Liver (tissue), 9 donors: ENCODE measurements around the gene FBXL2. TPM values are rescaled to one million over a fixed set of nuclear protein-coding genes. Genes with fewer than 3 reads are reported as not detected.

Experiments used
- DNase-seq: peaks from one replicate; pipeline ENCODE4 v3.0.0-alpha.2; 2017; ENCODE audit warnings: low spot score
- H3K27ac ChIP-seq, 2 donors: one replicate each; pipeline ENCODE4 v1.7.0; 2013; ENCODE audit warnings: inconsistent platforms in 2 of 2, low read length in 2 of 2, control low read depth in 1 of 2, low read depth in 1 of 2, mild to moderate bottlenecking in 1 of 2
- H3K27me3 ChIP-seq, 4 donors: one replicate each; pipeline versions ENCODE4 v1.6.1 to v1.7.0; 2013; ENCODE audit warnings: low read length in 3 of 4, inconsistent platforms in 1 of 4, mild to moderate bottlenecking in 1 of 4, moderate library complexity in 1 of 4; ENCODE audit not compliant: control insufficient read depth in 4 of 4, insufficient read depth in 4 of 4
- H3K36me3 ChIP-seq, 4 donors: one replicate each; pipeline versions ENCODE4 v1.6.1 to v1.7.0; 2013; ENCODE audit warnings: low read length in 3 of 4, mild to moderate bottlenecking in 3 of 4, low read depth in 1 of 4, moderate library complexity in 1 of 4; ENCODE audit not compliant: control insufficient read depth in 4 of 4, insufficient read depth in 3 of 4
- H3K4me1 ChIP-seq, 4 donors: one replicate each; pipeline versions ENCODE4 v1.6.1 to v1.7.0; 2013; ENCODE audit warnings: low read length in 3 of 4, mild to moderate bottlenecking in 3 of 4, moderate library complexity in 1 of 4; ENCODE audit not compliant: control insufficient read depth in 4 of 4, insufficient read depth in 4 of 4
- H3K4me3 ChIP-seq, 3 donors: one replicate each; pipeline versions ENCODE4 v1.6.1 to v1.7.0; 2013; ENCODE audit warnings: low read length in 3 of 3, control low read depth in 1 of 3, low read depth in 1 of 3, mild to moderate bottlenecking in 1 of 3
- H3K9ac ChIP-seq, 2 donors: one replicate each; pipeline ENCODE4 v1.7.0; 2013; ENCODE audit warnings: low read length in 2 of 2, mild to moderate bottlenecking in 2 of 2, moderate library complexity in 2 of 2, control low read depth in 1 of 2, low read depth in 1 of 2
- H3K9me3 ChIP-seq, 4 donors: one replicate each; pipeline versions ENCODE4 v1.6.1 to v1.7.0; 2013; ENCODE audit warnings: low read length in 3 of 4; ENCODE audit not compliant: control insufficient read depth in 4 of 4
- EGR1 ChIP-seq, 2 donors: IDR thresholded peaks; 2 replicates each; pipeline ENCODE4 v1.6.1; 2016 to 2018; ENCODE audit warnings: antibody characterized with exemption in 2 of 2, low read depth in 2 of 2
- FOXA1 ChIP-seq: IDR thresholded peaks from 2 replicates; pipeline ENCODE4 v1.6.1; 2016; ENCODE audit warnings: antibody characterized with exemption
- FOXA2 ChIP-seq: IDR thresholded peaks from 2 replicates; pipeline ENCODE4 v1.6.1; 2016; ENCODE audit warnings: antibody characterized with exemption
- GABPA ChIP-seq, 2 donors: IDR thresholded peaks in 1 of 2; conservative IDR thresholded peaks in 1 of 2; 2 replicates each; pipeline ENCODE4 v1.6.1; 2016; ENCODE audit warnings: antibody characterized with exemption in 2 of 2, mild to moderate bottlenecking in 1 of 2, moderate library complexity in 1 of 2
- HNF4A ChIP-seq, 2 donors: conservative IDR thresholded peaks; 2 replicates each; pipeline ENCODE4 v1.6.1; 2016; ENCODE audit warnings: antibody characterized with exemption in 2 of 2, mild to moderate bottlenecking in 2 of 2
- HNF4G ChIP-seq: IDR thresholded peaks from 2 replicates; pipeline ENCODE4 v1.6.1; 2016; ENCODE audit warnings: antibody characterized with exemption
- JUND ChIP-seq, 2 donors: IDR thresholded peaks; 2 replicates each; pipeline ENCODE4 v1.6.1; 2016; ENCODE audit warnings: antibody characterized with exemption in 2 of 2
- NR2F2 ChIP-seq: IDR thresholded peaks from 2 replicates; pipeline ENCODE4 v1.6.1; 2016; ENCODE audit warnings: antibody characterized with exemption
- RXRA ChIP-seq, 2 donors: IDR thresholded peaks; 2 replicates each; pipeline ENCODE4 v1.6.1; 2017 to 2018; ENCODE audit warnings: antibody characterized with exemption in 2 of 2, mild to moderate bottlenecking in 1 of 2
- SP1 ChIP-seq: IDR thresholded peaks from 2 replicates; pipeline ENCODE4 v1.6.1; 2018; ENCODE audit warnings: antibody characterized with exemption, mild to moderate bottlenecking
- TAF1 ChIP-seq: conservative IDR thresholded peaks from 2 replicates; pipeline ENCODE4 v1.6.1; 2016; ENCODE audit warnings: antibody characterized with exemption, mild to moderate bottlenecking
- YY1 ChIP-seq: IDR thresholded peaks from 2 replicates; pipeline ENCODE4 v1.6.1; 2016; ENCODE audit warnings: antibody characterized with exemption, mild to moderate bottlenecking
- WGBS: extraction: QIAGEN DNeasy Blood & Tissue Kit; methylation state at CpG from one replicate; pipeline ENCODE4 v1.1.7; 2013; 5-methylcytosine and 5-hydroxymethylcytosine counted together
- polyA plus RNA-seq, 2 donors: library from polyadenylated mRNA; stranded (reverse) in 1 of 2; unstranded in 1 of 2; fragments of 200-250 nt in 1 of 2; fragments of >200 nt in 1 of 2; fragmentation: Nextera tagmentation in 1 of 2; extraction: Ambion mirVana in 1 of 2; gene quantifications; one replicate each; pipeline versions ENCODE4 v1.2.1 to v1.2.3, GENCODE V29; 2013 to 2015
- total RNA-seq, 2 donors: library from RNA; depleted of rRNA; stranded (reverse); fragments of >200 nt; gene quantifications; one replicate each; pipeline ENCODE4 v1.2.3, GENCODE V29; 2014
- TF ChIP-seq, protein P1 (sequence below): IDR thresholded peaks from 2 replicates; pipeline ENCODE4 v1.6.1; 2016; ENCODE audit warnings: antibody characterized with exemption
- TF ChIP-seq, protein P2 (sequence below): IDR thresholded peaks from 2 replicates; pipeline ENCODE4 v1.6.1; 2016; ENCODE audit warnings: antibody characterized with exemption
- TF ChIP-seq, protein P3 (sequence below): IDR thresholded peaks from 2 replicates; pipeline ENCODE4 v1.6.1; 2016; ENCODE audit warnings: antibody characterized with exemption, mild to moderate bottlenecking
- TF ChIP-seq, protein P4 (sequence below): IDR thresholded peaks from 2 replicates; pipeline ENCODE4 v1.6.1; 2016; ENCODE audit warnings: antibody characterized with exemption
- TF ChIP-seq, protein P5 (sequence below): fragments of 150-350 bp; IDR thresholded peaks from 2 replicates; pipeline ENCODE4 v1.5.1; 2017; ENCODE audit warnings: improper control_type of control experiment, low read depth, low read length; ENCODE audit not compliant: missing input control
- donor health status: healthy.
- donor health status: healthy.
- donor health status: healthy.
- donor health status: healthy.
- donor health status: healthy.

FBXL2 gene
- total and polyA plus RNA-seq, 4 donors: 0.24 to 1.3 (median 0.81) TPM

DNA sequence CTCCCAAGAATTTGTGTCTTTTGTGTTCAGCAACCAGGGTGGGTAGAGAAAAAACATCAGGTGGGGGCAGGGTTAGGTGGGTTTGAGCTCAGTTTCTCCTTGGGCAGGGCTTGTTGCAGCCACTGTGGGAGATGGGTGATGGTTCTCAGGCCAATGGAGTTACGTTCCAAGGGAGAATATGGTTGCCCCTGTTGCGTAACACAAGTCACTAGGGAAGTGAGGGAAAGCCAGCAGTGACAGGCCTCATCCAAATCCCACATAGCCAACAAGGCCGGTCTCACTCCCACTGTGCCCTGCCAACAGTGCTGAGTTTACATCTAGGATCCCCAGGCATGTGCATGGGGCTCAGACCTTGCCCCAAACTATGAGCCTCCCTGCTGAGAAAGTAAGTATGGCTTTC lies 7.9 kb upstream of the FBXL2 start:
- WGBS: 90% methylated on average over 3 of the region's 3 CpGs
- H3K9ac ChIP-seq: no peak overlapping the region
- H3K4me3 ChIP-seq: no peak overlapping the region
- H3K27ac ChIP-seq: no peak overlapping the region
- peaks cover 0 to 7% (median 1%) of the 10 kb centered on the region in 4 donors for H3K9me3 ChIP-seq
- no peaks in the 10 kb centered on the region for H3K4me1 ChIP-seq
- no peak for DNase-seq
- H3K36me3 ChIP-seq: no peaks in the 10 kb centered on the region
- no peak for TF ChIP-seq FOXA2
- TF ChIP-seq, protein P1, sequence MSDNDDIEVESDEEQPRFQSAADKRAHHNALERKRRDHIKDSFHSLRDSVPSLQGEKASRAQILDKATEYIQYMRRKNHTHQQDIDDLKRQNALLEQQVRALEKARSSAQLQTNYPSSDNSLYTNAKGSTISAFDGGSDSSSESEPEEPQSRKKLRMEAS: no peak
- TF ChIP-seq EGR1 (IDR thresholded peaks at IDR 0.05; ENCODE audit: low read depth in 2 of 2): no peak
- TF ChIP-seq, protein P2, sequence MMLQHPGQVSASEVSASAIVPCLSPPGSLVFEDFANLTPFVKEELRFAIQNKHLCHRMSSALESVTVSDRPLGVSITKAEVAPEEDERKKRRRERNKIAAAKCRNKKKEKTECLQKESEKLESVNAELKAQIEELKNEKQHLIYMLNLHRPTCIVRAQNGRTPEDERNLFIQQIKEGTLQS: no peak
- TF ChIP-seq GABPA (IDR thresholded peaks at IDR 0.05 in 1 of 2, conservative IDR thresholded peaks at IDR 0.05 in 1 of 2): no peak
- TF ChIP-seq TAF1: no peak
- H3K27me3 ChIP-seq: no peaks in the 10 kb centered on the region

DNA sequence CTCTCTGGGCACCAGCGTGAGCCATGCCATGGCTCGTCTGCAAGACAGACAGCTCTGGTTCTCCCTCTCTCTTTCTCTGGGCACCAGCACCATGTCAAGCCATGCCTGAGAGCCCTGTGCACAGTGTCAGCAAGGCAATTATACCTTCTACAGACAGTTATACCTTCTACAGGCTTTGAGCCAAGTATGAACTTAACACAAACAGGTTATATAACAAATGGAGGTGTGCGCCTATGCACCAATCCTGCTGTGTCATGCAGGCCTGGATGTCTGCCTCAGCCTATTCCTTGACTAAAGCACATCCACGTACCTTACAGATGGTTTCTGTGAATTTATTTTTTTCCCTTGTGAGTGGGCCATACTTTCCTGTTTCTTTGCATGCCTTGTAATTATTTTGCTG lies 5.9 kb upstream of the FBXL2 start:
- 89% methylated on average over 4 of the region's 4 CpGs for WGBS

DNA sequence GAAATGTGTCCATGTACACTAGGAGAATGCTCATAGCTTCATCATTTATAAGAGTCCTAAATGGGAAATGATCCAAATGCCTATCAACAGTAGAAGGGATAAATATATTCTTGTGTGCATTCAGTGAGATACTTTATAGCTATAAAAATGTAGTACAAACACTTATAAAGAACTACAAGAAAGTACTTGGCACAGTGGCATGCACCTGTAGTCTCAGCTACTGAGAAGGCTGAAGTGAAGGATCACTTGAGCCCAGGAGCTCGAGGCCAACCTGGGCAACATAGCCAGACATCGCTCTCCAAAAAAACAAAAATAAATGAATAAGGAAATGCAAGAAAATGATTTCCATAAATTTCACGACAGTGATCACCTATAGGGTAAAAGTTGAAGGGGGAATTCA lies 3.6 kb upstream of the FBXL2 start:
- H3K27me3 ChIP-seq: peaks cover 0 to 6% (median 2%) of the 10 kb centered on the region in 4 donors
- TF ChIP-seq FOXA2: no peak
- no peak for TF ChIP-seq JUND (IDR thresholded peaks at IDR 0.05)
- TF ChIP-seq TAF1: no peak
- TF ChIP-seq YY1: no peak
- TF ChIP-seq HNF4A (conservative IDR thresholded peaks at IDR 0.05): no peak
- TF ChIP-seq RXRA (IDR thresholded peaks at IDR 0.05): no peak
- no peak for TF ChIP-seq EGR1 (IDR thresholded peaks at IDR 0.05; ENCODE audit: low read depth in 2 of 2)
- no peak for TF ChIP-seq NR2F2
- TF ChIP-seq, protein P3, sequence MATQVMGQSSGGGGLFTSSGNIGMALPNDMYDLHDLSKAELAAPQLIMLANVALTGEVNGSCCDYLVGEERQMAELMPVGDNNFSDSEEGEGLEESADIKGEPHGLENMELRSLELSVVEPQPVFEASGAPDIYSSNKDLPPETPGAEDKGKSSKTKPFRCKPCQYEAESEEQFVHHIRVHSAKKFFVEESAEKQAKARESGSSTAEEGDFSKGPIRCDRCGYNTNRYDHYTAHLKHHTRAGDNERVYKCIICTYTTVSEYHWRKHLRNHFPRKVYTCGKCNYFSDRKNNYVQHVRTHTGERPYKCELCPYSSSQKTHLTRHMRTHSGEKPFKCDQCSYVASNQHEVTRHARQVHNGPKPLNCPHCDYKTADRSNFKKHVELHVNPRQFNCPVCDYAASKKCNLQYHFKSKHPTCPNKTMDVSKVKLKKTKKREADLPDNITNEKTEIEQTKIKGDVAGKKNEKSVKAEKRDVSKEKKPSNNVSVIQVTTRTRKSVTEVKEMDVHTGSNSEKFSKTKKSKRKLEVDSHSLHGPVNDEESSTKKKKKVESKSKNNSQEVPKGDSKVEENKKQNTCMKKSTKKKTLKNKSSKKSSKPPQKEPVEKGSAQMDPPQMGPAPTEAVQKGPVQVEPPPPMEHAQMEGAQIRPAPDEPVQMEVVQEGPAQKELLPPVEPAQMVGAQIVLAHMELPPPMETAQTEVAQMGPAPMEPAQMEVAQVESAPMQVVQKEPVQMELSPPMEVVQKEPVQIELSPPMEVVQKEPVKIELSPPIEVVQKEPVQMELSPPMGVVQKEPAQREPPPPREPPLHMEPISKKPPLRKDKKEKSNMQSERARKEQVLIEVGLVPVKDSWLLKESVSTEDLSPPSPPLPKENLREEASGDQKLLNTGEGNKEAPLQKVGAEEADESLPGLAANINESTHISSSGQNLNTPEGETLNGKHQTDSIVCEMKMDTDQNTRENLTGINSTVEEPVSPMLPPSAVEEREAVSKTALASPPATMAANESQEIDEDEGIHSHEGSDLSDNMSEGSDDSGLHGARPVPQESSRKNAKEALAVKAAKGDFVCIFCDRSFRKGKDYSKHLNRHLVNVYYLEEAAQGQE: no peak
- TF ChIP-seq, protein P4, sequence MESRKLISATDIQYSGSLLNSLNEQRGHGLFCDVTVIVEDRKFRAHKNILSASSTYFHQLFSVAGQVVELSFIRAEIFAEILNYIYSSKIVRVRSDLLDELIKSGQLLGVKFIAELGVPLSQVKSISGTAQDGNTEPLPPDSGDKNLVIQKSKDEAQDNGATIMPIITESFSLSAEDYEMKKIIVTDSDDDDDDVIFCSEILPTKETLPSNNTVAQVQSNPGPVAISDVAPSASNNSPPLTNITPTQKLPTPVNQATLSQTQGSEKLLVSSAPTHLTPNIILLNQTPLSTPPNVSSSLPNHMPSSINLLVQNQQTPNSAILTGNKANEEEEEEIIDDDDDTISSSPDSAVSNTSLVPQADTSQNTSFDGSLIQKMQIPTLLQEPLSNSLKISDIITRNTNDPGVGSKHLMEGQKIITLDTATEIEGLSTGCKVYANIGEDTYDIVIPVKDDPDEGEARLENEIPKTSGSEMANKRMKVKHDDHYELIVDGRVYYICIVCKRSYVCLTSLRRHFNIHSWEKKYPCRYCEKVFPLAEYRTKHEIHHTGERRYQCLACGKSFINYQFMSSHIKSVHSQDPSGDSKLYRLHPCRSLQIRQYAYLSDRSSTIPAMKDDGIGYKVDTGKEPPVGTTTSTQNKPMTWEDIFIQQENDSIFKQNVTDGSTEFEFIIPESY: no peak
- no peak for TF ChIP-seq GABPA (IDR thresholded peaks at IDR 0.05 in 1 of 2, conservative IDR thresholded peaks at IDR 0.05 in 1 of 2)
- TF ChIP-seq HNF4G: no peak
- TF ChIP-seq, protein P2: no peak
- no peak for TF ChIP-seq SP1
- TF ChIP-seq, protein P5, sequence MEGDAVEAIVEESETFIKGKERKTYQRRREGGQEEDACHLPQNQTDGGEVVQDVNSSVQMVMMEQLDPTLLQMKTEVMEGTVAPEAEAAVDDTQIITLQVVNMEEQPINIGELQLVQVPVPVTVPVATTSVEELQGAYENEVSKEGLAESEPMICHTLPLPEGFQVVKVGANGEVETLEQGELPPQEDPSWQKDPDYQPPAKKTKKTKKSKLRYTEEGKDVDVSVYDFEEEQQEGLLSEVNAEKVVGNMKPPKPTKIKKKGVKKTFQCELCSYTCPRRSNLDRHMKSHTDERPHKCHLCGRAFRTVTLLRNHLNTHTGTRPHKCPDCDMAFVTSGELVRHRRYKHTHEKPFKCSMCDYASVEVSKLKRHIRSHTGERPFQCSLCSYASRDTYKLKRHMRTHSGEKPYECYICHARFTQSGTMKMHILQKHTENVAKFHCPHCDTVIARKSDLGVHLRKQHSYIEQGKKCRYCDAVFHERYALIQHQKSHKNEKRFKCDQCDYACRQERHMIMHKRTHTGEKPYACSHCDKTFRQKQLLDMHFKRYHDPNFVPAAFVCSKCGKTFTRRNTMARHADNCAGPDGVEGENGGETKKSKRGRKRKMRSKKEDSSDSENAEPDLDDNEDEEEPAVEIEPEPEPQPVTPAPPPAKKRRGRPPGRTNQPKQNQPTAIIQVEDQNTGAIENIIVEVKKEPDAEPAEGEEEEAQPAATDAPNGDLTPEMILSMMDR: no peak
- TF ChIP-seq, protein P1: no peak
- TF ChIP-seq FOXA1: no peak
- H3K36me3 ChIP-seq: no peaks in the 10 kb centered on the region
- H3K9ac ChIP-seq: no peak overlapping the region
- WGBS: 86% methylated on average over 3 of the region's 3 CpGs
- H3K4me3 ChIP-seq: no peak overlapping the region
- H3K27ac ChIP-seq: no peak overlapping the region
- peaks cover 0 to 9% (median 5%) of the 10 kb centered on the region in 4 donors for H3K4me1 ChIP-seq
- H3K9me3 ChIP-seq: peaks cover 0 to 7% (median 1%) of the 10 kb centered on the region in 4 donors
- DNase-seq: no peak

More for the DNA sequence above, 5.9 kb upstream of the FBXL2 start:
- Histone ChIP-seq H3K4me1 (no peaks in the 10 kb centered on the region), H3K9ac (no peak overlapping the region), H3K27me3 (no peaks in the 10 kb centered on the region), H3K36me3 (no peaks in the 10 kb centered on the region), H3K9me3 (peaks cover 0 to 7% (median 1%) of the 10 kb centered on the region in 4 donors), H3K4me3 (no peak overlapping the region), H3K27ac (no peak overlapping the region)
- TF ChIP-seq FOXA2 (no peak), RXRA (IDR thresholded peaks at IDR 0.05) (no peak), SP1 (no peak), EGR1 (IDR thresholded peaks at IDR 0.05; ENCODE audit: low read depth in 2 of 2) (no peak), FOXA1 (no peak), JUND (IDR thresholded peaks at IDR 0.05) (no peak)
- DNase-seq: no peak
